ENCODE results near the gene SPEM2. TPM values are rescaled to one million over a fixed set of nuclear protein-coding genes. Genes with fewer than 3 reads are reported as not detected.
"Not testable (repeated sequence)": the region's sequence is repeated elsewhere in the genome, so short reads cannot be mapped to it uniquely, and the experiment has no call there.

The SPEM2 gene
- total RNA-seq, 2 donors from 2014 or later, result not detected

GRCh38 chr17:7468290-7468689 is 42.9 kb downstream of the SPEM2 start:
- ATAC-seq (ENCODE audit: insufficient number of reproducible peaks, low FRiP score, low read depth), result no peak
- H3K27ac ChIP-seq, result no peak overlapping the region
- peaks cover 15% of the 10 kb centered on the region for H3K36me3 ChIP-seq
- TF ChIP-seq, protein P1, sequence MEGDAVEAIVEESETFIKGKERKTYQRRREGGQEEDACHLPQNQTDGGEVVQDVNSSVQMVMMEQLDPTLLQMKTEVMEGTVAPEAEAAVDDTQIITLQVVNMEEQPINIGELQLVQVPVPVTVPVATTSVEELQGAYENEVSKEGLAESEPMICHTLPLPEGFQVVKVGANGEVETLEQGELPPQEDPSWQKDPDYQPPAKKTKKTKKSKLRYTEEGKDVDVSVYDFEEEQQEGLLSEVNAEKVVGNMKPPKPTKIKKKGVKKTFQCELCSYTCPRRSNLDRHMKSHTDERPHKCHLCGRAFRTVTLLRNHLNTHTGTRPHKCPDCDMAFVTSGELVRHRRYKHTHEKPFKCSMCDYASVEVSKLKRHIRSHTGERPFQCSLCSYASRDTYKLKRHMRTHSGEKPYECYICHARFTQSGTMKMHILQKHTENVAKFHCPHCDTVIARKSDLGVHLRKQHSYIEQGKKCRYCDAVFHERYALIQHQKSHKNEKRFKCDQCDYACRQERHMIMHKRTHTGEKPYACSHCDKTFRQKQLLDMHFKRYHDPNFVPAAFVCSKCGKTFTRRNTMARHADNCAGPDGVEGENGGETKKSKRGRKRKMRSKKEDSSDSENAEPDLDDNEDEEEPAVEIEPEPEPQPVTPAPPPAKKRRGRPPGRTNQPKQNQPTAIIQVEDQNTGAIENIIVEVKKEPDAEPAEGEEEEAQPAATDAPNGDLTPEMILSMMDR (IDR thresholded peaks at IDR 0.05), result no peak
- no peaks in the 10 kb centered on the region for H3K27me3 ChIP-seq (replicated peaks; ENCODE audit: insufficient read depth)
- peaks cover 8 to 45% of the 10 kb centered on the region in 2 donors for H3K4me1 ChIP-seq (ENCODE audit: control insufficient read depth in 1 of 2, low read depth in 2 of 2)
- DNase-seq (ENCODE audit: low spot score), result no peak
- H3K9me3 ChIP-seq, result no peaks in the 10 kb centered on the region
- H3K4me3 ChIP-seq, result no peak overlapping the region

DNA sequence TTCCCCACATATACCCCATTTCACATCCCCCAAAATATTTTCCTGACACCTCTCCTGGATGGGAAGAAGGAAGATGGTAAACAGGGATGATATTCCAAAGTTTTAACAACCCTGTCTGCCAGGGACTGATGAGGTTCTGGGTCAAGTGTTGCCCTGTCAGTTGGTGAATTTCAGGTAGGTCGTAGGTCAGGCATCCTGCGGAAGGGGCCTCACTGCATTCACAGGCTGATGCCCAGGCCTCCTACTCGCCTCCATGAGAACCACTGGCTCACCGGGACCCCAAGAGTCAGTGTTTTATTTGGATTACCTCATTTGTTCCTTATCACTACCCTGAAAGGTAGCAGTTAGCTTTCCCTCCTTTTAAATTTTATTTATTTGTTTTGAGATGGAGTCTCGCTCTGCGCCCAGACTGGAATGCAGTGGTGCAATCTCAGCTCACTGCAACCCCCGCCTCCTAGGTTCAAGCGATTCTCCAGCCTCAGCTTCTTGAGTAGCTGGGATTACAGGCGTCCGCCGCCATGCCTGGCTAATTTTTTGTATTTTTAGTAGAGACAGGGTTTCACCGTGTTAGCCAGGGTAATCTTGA is 43.5 kb downstream of the SPEM2 start:
- DNase-seq (ENCODE audit: low spot score) (no peak), ATAC-seq (ENCODE audit: insufficient number of reproducible peaks, low FRiP score, low read depth) (no peak)
- Histone ChIP-seq H3K27me3 (replicated peaks; ENCODE audit: insufficient read depth) (no peaks in the 10 kb centered on the region), H3K9me3 (no peaks in the 10 kb centered on the region), H3K4me1 (ENCODE audit: control insufficient read depth in 1 of 2, low read depth in 2 of 2) (peaks cover 8 to 45% of the 10 kb centered on the region in 2 donors), H3K4me3 (no peak overlapping the region), H3K36me3 (peaks cover 9% of the 10 kb centered on the region), H3K27ac (no peak overlapping the region)
- TF ChIP-seq, protein P1 (IDR thresholded peaks at IDR 0.05), result no peak

GRCh38 chr17:7469843-7470242 is 44.4 kb downstream of the SPEM2 start:
- H3K36me3 ChIP-seq; DNase-seq (ENCODE audit: low spot score); H3K27me3 ChIP-seq (replicated peaks; ENCODE audit: insufficient read depth); H3K27ac ChIP-seq; H3K4me3 ChIP-seq; H3K9me3 ChIP-seq; ATAC-seq (ENCODE audit: insufficient number of reproducible peaks, low FRiP score, low read depth): not testable (repeated sequence)
- peaks cover 8 to 51% of the 10 kb centered on the region in 2 donors for H3K4me1 ChIP-seq (ENCODE audit: control insufficient read depth in 1 of 2, low read depth in 2 of 2)

- not testable (repeated sequence) for H3K9me3 ChIP-seq; DNase-seq (ENCODE audit: low spot score); H3K27me3 ChIP-seq (replicated peaks; ENCODE audit: insufficient read depth); H3K36me3 ChIP-seq; ATAC-seq (ENCODE audit: insufficient number of reproducible peaks, low FRiP score, low read depth); H3K4me3 ChIP-seq; H3K27ac ChIP-seq
- H3K4me1 ChIP-seq (ENCODE audit: control insufficient read depth in 1 of 2, low read depth in 2 of 2), result peaks cover 14 to 58% of the 10 kb centered on the region in 2 donors
These were observed 45.1 kb downstream of the SPEM2 start for GRCh38 chr17:7470457-7470973.

- H3K27ac ChIP-seq, result no peak overlapping the region
- no peak for ATAC-seq (ENCODE audit: insufficient number of reproducible peaks, low FRiP score, low read depth)
These were observed 46.3 kb downstream of the SPEM2 start for GRCh38 chr17:7471729-7472128.

GRCh38 chr17:7474767-7475166 is 49.4 kb downstream of the SPEM2 start:
- H3K4me1 ChIP-seq (ENCODE audit: control insufficient read depth in 1 of 2, low read depth in 2 of 2), result peaks cover 29 to 57% of the 10 kb centered on the region in 2 donors
- not testable (repeated sequence) for H3K4me3 ChIP-seq; ATAC-seq (ENCODE audit: insufficient number of reproducible peaks, low FRiP score, low read depth); H3K27me3 ChIP-seq (replicated peaks; ENCODE audit: insufficient read depth); H3K27ac ChIP-seq; H3K9me3 ChIP-seq; DNase-seq (ENCODE audit: low spot score); H3K36me3 ChIP-seq

More at GRCh38 chr17:7471729-7472128, 46.3 kb downstream of the SPEM2 start:
- DNase-seq (ENCODE audit: low spot score), result no peak
- Histone ChIP-seq H3K4me3 (no peak overlapping the region), H3K9me3 (no peaks in the 10 kb centered on the region), H3K27me3 (replicated peaks; ENCODE audit: insufficient read depth) (no peaks in the 10 kb centered on the region), H3K36me3 (no peaks in the 10 kb centered on the region), H3K4me1 (ENCODE audit: control insufficient read depth in 1 of 2, low read depth in 2 of 2) (peaks cover 26 to 59% of the 10 kb centered on the region in 2 donors)
- TF ChIP-seq, protein P1 (IDR thresholded peaks at IDR 0.05), result no peak
